Measurements from ENCODE around the gene ZSCAN20. TPM values are rescaled to one million over a fixed set of nuclear protein-coding genes. Genes with fewer than 3 reads are reported as not detected.
A peak's percentile ranks its signal among the peaks of the same experiment; 100 is the strongest.

Gene ZSCAN20
- total RNA-seq, 4 donors from 2014 or later = 3.7 to 5.7 (median 4.7) TPM

DNA sequence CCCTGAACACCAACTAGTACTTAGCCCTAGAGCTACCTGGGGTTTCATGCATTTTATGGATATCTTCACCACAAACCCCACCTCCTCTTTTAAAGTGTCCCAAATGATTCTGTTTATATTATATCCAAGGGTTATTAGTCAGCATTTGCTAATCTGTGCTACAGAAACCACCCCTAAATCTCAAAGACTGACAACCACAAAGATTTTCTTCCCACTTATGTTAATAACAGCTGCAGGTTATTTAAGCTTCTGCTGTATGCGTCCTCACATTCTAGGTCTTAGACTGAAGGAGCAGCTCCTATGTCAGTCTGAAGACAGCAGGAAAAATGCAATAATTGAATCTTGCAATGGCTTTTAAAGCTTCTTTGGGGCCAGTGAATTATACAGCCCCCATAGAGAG, 30.3 kb upstream of the ZSCAN20 start:
- Histone ChIP-seq H3K27ac (no peak overlapping the region), H3K9me3 (no peaks in the 10 kb centered on the region), H3K4me3 (no peak overlapping the region), H3K36me3 (no peaks in the 10 kb centered on the region), H3K4me1 (peaks cover 0 to 3% (median 0%) of the 10 kb centered on the region in 4 donors), H3K27me3 (no peaks in the 10 kb centered on the region)
- intact Hi-C loops (cut with DNase I; ENCODE audit: low total_unique reads) = no loop called here
- no peak for DNase-seq
- 82 to 88% methylated on average over 1 of the region's 1 CpG for WGBS, 2 donors (ENCODE audit: low coverage in 1 of 2)
- TF ChIP-seq POLR2AphosphoS5 (IDR thresholded peaks at IDR 0.05) (no peak), POLR2A (IDR thresholded peaks at IDR 0.05) (no peak)
- in situ Hi-C loops (cut with MboI; ENCODE audit: low pct_ligation_motif_present in 1 of 4, low pct_unique_long_range_greater_than_20kb in 1 of 4, low sequenced_read_pairs in 3 of 4) = no loop called here

DNA sequence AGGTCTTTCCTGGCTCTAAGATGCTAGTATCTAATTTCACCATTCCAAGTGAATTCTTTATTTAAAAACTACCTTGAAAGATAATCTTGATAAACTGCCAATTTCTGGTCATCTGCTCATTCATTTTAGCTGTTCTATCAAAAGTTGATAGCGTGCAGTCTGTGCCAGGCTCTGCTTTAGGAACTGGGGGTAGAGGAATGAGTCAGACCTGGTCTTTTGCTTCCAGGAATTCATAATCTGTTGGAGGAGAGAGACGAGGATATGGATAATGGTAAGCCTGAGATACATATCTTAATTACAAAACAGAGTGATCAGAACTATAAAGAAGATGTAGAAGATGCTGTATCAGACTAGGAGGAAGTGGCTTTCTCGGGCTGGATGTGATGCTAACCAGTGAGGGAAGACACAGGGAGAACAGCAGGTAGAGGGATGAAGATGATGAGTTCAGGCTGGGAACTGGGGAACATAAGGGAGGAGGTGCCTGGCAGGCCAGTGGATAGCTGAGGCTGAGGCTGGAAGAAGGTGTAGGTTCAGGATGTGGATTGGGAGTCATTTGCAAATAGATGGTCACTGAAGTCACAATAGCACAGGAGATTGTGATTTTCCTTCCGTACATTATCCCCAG, 29.3 kb upstream of the ZSCAN20 start:
- in situ Hi-C loops (cut with MboI; ENCODE audit: low pct_ligation_motif_present in 1 of 4, low pct_unique_long_range_greater_than_20kb in 1 of 4, low sequenced_read_pairs in 3 of 4) = no loop called here
- TF ChIP-seq, protein P1, sequence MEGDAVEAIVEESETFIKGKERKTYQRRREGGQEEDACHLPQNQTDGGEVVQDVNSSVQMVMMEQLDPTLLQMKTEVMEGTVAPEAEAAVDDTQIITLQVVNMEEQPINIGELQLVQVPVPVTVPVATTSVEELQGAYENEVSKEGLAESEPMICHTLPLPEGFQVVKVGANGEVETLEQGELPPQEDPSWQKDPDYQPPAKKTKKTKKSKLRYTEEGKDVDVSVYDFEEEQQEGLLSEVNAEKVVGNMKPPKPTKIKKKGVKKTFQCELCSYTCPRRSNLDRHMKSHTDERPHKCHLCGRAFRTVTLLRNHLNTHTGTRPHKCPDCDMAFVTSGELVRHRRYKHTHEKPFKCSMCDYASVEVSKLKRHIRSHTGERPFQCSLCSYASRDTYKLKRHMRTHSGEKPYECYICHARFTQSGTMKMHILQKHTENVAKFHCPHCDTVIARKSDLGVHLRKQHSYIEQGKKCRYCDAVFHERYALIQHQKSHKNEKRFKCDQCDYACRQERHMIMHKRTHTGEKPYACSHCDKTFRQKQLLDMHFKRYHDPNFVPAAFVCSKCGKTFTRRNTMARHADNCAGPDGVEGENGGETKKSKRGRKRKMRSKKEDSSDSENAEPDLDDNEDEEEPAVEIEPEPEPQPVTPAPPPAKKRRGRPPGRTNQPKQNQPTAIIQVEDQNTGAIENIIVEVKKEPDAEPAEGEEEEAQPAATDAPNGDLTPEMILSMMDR (IDR thresholded peaks at IDR 0.05) = no peak
- TF ChIP-seq POLR2AphosphoS5 (IDR thresholded peaks at IDR 0.05) = no peak
- no peak for TF ChIP-seq EP300 (IDR thresholded peaks at IDR 0.05; ENCODE audit: low read depth)
- TF ChIP-seq POLR2A (IDR thresholded peaks at IDR 0.05) = no peak
- H3K9me3 ChIP-seq = no peaks in the 10 kb centered on the region
- WGBS, 2 donors (ENCODE audit: low coverage in 1 of 2) = 49% methylated on average over 4 of the region's 4 CpGs; no CpG with 5 or more reads in 1 of the 2 donors
- H3K4me3 ChIP-seq = no peak overlapping the region
- no peaks in the 10 kb centered on the region for H3K36me3 ChIP-seq
- peaks cover 0 to 3% (median 0%) of the 10 kb centered on the region in 4 donors for H3K4me1 ChIP-seq
- H3K27me3 ChIP-seq = no peaks in the 10 kb centered on the region
- H3K27ac ChIP-seq = peak overlapping the region in 3 of 4 donors; percentile 14 to 56 (median 17)
- intact Hi-C loops (cut with DNase I; ENCODE audit: low total_unique reads) = no loop called here
- DNase-seq = no peak

DNA sequence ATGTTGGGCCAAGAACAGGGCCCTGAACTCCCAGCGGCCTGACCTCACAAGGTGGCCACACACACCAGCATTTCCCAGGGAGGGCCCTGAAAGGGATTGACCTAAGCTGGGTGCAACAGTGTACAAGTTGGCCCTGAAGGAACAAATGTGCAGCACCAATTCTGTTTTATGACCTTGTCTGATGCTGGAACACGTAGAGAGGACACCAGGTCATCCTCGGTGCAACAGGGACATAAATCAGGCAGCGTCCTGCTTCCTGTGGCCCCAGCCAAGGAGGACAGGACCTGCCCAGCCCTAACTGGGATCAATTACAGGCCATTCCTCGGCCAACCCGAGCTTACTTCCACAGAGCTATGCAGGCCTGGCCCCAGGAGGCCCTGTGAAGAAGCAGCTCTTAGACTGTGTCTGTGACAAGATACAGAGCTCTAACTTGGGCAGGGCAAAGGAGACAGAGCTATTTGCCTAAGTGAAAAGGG, 28.7 kb upstream of the ZSCAN20 start:
- no peak for DNase-seq
- Histone ChIP-seq H3K9me3 (no peaks in the 10 kb centered on the region), H3K27me3 (no peaks in the 10 kb centered on the region), H3K4me3 (no peak overlapping the region), H3K27ac (peak overlapping the region in 3 of 4 donors; percentile 14 to 56 (median 17)), H3K36me3 (no peaks in the 10 kb centered on the region), H3K4me1 (peaks cover 0 to 3% (median 0%) of the 10 kb centered on the region in 4 donors)
- in situ Hi-C loops (cut with MboI; ENCODE audit: low pct_ligation_motif_present in 1 of 4, low pct_unique_long_range_greater_than_20kb in 1 of 4, low sequenced_read_pairs in 3 of 4) = no loop called here
- intact Hi-C loops (cut with DNase I; ENCODE audit: low total_unique reads) = no loop called here
- 48% methylated on average over 6 of the region's 6 CpGs; no CpG with 5 or more reads in 1 of the 2 donors for WGBS, 2 donors (ENCODE audit: low coverage in 1 of 2)
- TF ChIP-seq POLR2AphosphoS5 (IDR thresholded peaks at IDR 0.05) (peak in 1 of 3 donors; percentile 24), EP300 (IDR thresholded peaks at IDR 0.05; ENCODE audit: low read depth) (no peak)

DNA sequence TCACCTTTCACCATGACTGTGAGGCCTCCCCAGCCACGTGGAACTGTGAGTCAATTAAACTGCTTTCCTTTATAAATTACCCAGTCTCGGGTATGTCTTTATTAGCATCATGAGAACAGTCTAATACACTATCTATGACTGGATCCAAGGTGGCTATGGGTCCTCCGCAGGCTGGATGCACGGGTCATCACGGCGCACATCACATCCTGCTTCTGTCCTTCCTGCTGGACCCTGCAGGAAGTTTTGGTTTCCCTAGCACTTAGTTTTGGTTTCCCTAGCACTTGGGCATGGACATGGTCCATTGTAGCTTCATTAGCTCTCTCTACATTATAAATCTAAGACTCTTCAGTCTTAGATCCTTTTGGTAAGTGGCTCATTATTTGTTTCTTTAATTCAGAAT, 27.3 kb upstream of the ZSCAN20 start:
- Histone ChIP-seq H3K9me3 (no peaks in the 10 kb centered on the region), H3K4me1 (peaks cover 0 to 3% (median 0%) of the 10 kb centered on the region in 4 donors), H3K27me3 (no peaks in the 10 kb centered on the region), H3K36me3 (no peaks in the 10 kb centered on the region), H3K27ac (no peak overlapping the region), H3K4me3 (no peak overlapping the region)
- TF ChIP-seq, protein P1 (IDR thresholded peaks at IDR 0.05) = no peak
- TF ChIP-seq POLR2AphosphoS5 (IDR thresholded peaks at IDR 0.05) = no peak
- TF ChIP-seq POLR2A (IDR thresholded peaks at IDR 0.05) = no peak
- TF ChIP-seq EP300 (IDR thresholded peaks at IDR 0.05; ENCODE audit: low read depth) = no peak
- DNase-seq = no peak
- intact Hi-C loops (cut with DNase I; ENCODE audit: low total_unique reads) = no loop called here
- in situ Hi-C loops (cut with MboI; ENCODE audit: low pct_ligation_motif_present in 1 of 4, low pct_unique_long_range_greater_than_20kb in 1 of 4, low sequenced_read_pairs in 3 of 4) = no loop called here
- 81% methylated on average over 4 to 6 of the region's 6 CpGs for WGBS, 2 donors (ENCODE audit: low coverage in 1 of 2)

DNA sequence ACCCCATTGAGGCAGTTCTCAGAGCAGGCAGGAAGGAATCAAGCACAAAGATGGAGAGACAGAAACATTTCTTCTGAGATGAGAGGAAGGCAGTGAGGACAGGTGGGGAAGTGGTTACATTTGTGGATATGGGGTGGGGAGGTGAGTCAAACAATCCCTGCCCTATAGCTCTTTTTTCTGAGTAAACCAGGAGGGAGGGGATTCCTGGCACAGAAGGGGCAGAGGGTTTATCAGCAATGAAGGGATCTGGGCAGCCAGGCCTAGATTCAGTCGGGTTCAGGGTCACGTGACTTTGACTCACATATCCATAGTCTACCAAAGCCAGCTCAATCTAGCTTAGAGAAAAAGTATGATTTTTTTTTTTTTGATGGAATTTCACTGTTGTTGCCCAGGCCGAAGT, 25.9 kb upstream of the ZSCAN20 start:
- no peak for TF ChIP-seq EP300 (IDR thresholded peaks at IDR 0.05; ENCODE audit: low read depth)
- TF ChIP-seq, protein P1 (IDR thresholded peaks at IDR 0.05) = no peak
- no peak for TF ChIP-seq POLR2AphosphoS5 (IDR thresholded peaks at IDR 0.05)
- no peak for TF ChIP-seq POLR2A (IDR thresholded peaks at IDR 0.05)
- WGBS, 2 donors (ENCODE audit: low coverage in 1 of 2) = 83 to 100% methylated on average over 1 to 3 of the region's 3 CpGs
- in situ Hi-C loops (cut with MboI; ENCODE audit: low pct_ligation_motif_present in 1 of 4, low pct_unique_long_range_greater_than_20kb in 1 of 4, low sequenced_read_pairs in 3 of 4) (no loop called here), intact Hi-C loops (cut with DNase I; ENCODE audit: low total_unique reads) (no loop called here)
- H3K4me1 ChIP-seq = peaks cover 0 to 3% (median 0%) of the 10 kb centered on the region in 4 donors
- no peaks in the 10 kb centered on the region for H3K27me3 ChIP-seq
- H3K9me3 ChIP-seq = no peaks in the 10 kb centered on the region
- H3K36me3 ChIP-seq = no peaks in the 10 kb centered on the region
- H3K27ac ChIP-seq = no peak overlapping the region
- DNase-seq = no peak
- no peak overlapping the region for H3K4me3 ChIP-seq

All from transverse colon (tissue), 4 donors.